ENCODE data around the gene CERS6.

DNA sequence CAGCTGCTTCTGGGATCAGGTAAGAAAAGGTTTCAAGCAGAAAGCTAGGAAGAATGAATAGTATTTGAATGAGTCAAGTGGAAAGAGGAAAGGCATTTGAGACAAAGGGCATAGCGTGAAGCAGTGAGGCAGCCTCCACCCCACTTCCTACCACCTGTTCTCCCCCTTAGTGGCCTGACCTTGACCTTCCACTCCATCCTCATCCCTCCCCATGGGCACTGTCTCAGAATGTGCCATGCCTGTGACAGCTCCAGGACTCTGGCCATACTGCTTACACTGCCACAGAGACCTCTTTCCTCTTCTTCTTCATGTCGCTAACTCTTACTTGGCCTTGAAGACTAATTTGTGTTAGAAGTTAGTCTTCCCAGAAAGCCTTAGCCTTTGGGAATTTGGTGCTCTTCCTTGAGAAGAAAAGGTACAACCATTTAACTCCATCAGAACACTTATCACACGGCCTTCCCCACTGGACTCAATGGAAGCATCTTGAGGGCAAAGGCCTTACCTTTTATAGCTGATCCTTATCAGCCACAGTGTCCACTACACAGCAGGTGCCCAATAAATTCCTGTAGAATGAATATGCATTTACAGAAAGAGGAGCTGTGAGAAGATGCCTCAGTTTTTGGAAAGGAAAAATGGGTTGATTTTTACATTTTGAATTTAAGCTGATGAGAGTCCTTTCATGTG is 331.2 kb downstream of the CERS6 start:
- no peak for TF ChIP-seq POLR2A (IDR thresholded peaks at IDR 0.05)
- TF ChIP-seq, protein P1, sequence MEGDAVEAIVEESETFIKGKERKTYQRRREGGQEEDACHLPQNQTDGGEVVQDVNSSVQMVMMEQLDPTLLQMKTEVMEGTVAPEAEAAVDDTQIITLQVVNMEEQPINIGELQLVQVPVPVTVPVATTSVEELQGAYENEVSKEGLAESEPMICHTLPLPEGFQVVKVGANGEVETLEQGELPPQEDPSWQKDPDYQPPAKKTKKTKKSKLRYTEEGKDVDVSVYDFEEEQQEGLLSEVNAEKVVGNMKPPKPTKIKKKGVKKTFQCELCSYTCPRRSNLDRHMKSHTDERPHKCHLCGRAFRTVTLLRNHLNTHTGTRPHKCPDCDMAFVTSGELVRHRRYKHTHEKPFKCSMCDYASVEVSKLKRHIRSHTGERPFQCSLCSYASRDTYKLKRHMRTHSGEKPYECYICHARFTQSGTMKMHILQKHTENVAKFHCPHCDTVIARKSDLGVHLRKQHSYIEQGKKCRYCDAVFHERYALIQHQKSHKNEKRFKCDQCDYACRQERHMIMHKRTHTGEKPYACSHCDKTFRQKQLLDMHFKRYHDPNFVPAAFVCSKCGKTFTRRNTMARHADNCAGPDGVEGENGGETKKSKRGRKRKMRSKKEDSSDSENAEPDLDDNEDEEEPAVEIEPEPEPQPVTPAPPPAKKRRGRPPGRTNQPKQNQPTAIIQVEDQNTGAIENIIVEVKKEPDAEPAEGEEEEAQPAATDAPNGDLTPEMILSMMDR (IDR thresholded peaks at IDR 0.05) = no peak

Data from testis (tissue), 2 donors.